T-helper 2 cell treated with Interferon-gamma antibody and Interleukin-4, amounts not matched to agents 5 μg/mL and 100 μg/mL, for 36 hours (primary cell): ENCODE results near the gene RAB31.

ENCODE experiments used
- DNase-seq: peaks from one replicate; pipeline ENCODE4 v3.0.0; 2021; ENCODE audit warnings: low spot score
- H3K27ac Mint-ChIP-seq: one replicate; pipeline ENCODE4 v1.8.0; 2021; ENCODE audit warnings: mild to moderate bottlenecking, mixed read lengths
- H3K27me3 Mint-ChIP-seq: one replicate; pipeline ENCODE4 v1.8.0; 2021; ENCODE audit warnings: low read depth, mixed read lengths
- H3K36me3 Mint-ChIP-seq: one replicate; pipeline ENCODE4 v1.8.0; 2021; ENCODE audit warnings: low read depth, mixed read lengths
- H3K4me1 Mint-ChIP-seq: one replicate; pipeline ENCODE4 v1.8.0; 2021; ENCODE audit warnings: low read depth, mixed read lengths
- H3K4me3 Mint-ChIP-seq: one replicate; pipeline ENCODE4 v1.8.0; 2022; ENCODE audit warnings: mild to moderate bottlenecking, moderate library complexity, mixed read lengths
- H3K9me3 Mint-ChIP-seq: one replicate; pipeline ENCODE4 v1.8.0; 2021; ENCODE audit warnings: mixed read lengths

The RAB31 gene

DNA sequence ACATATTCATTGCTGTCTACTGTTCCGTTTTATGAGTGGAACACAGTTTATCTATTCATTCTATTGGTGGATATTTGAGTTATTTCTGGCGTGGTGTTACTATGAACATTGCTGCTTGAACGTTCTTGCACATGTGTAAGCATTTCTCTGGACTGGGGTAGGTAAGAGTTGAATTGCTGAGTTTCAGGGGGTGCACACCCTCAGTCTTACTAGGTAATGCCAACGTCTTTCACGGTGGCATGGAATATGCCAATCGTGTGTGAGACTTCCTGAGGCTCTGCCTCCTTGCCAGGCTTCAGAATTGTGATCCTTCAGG is 121.3 kb downstream of the RAB31 start:
- no peak overlapping the region for H3K27ac Mint-ChIP-seq
- H3K9me3 Mint-ChIP-seq, result no peaks in the 10 kb centered on the region
- peaks cover 2% of the 10 kb centered on the region for H3K27me3 Mint-ChIP-seq
- H3K4me1 Mint-ChIP-seq, result no peaks in the 10 kb centered on the region
- H3K4me3 Mint-ChIP-seq, result no peak overlapping the region
- no peak for DNase-seq
- no peaks in the 10 kb centered on the region for H3K36me3 Mint-ChIP-seq

- no peak overlapping the region for H3K4me3 Mint-ChIP-seq
- H3K36me3 Mint-ChIP-seq, result no peaks in the 10 kb centered on the region
- no peak for DNase-seq
- H3K4me1 Mint-ChIP-seq, result no peaks in the 10 kb centered on the region
- no peak overlapping the region for H3K27ac Mint-ChIP-seq
- H3K27me3 Mint-ChIP-seq, result peaks cover 5% of the 10 kb centered on the region
- no peaks in the 10 kb centered on the region for H3K9me3 Mint-ChIP-seq
Measured at GRCh38 chr18:9831036-9831722, 123.1 kb downstream of the RAB31 start.

GRCh38 chr18:9831723-9832199 is 123.7 kb downstream of the RAB31 start:
- no peak for DNase-seq
- no peaks in the 10 kb centered on the region for H3K36me3 Mint-ChIP-seq
- H3K27me3 Mint-ChIP-seq, result peaks cover 10% of the 10 kb centered on the region
- H3K4me3 Mint-ChIP-seq, result no peak overlapping the region
- no peaks in the 10 kb centered on the region for H3K4me1 Mint-ChIP-seq
- no peak overlapping the region for H3K27ac Mint-ChIP-seq
- no peaks in the 10 kb centered on the region for H3K9me3 Mint-ChIP-seq

- Mint-ChIP-seq H3K27ac (no peak overlapping the region), H3K4me1 (no peaks in the 10 kb centered on the region), H3K27me3 (peaks cover 18% of the 10 kb centered on the region), H3K36me3 (no peaks in the 10 kb centered on the region), H3K9me3 (no peaks in the 10 kb centered on the region), H3K4me3 (no peak overlapping the region)
- DNase-seq, result no peak
Measured at GRCh38 chr18:9832871-9833270, 124.8 kb downstream of the RAB31 start.

DNA sequence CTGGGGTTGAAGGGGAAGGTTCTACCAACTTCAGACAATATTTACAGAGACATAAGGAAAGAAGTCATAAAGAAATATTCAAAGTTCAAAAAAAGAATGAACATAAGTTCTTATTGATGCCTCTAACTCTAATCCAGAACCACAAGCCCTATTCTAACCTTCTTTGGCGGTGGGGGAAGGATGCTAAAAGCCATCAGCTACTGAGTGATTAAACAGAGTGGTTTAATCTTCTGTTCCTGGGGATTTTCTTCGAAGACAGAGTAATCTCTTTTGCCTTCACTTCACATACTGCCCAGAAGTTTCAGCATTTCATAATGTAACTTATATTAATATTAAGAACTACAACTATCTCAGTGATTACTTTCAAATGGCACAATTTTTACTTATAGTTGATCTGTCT is 126.5 kb downstream of the RAB31 start:
- H3K27ac Mint-ChIP-seq, result no peak overlapping the region
- no peaks in the 10 kb centered on the region for H3K36me3 Mint-ChIP-seq
- no peak overlapping the region for H3K4me3 Mint-ChIP-seq
- no peaks in the 10 kb centered on the region for H3K4me1 Mint-ChIP-seq
- no peak for DNase-seq
- H3K27me3 Mint-ChIP-seq, result peaks cover 18% of the 10 kb centered on the region
- H3K9me3 Mint-ChIP-seq, result no peaks in the 10 kb centered on the region

GRCh38 chr18:9835113-9835755 is 127.1 kb downstream of the RAB31 start:
- no peaks in the 10 kb centered on the region for H3K4me1 Mint-ChIP-seq

GRCh38 chr18:9835825-9836224 is 127.7 kb downstream of the RAB31 start:
- H3K27ac Mint-ChIP-seq, result no peak overlapping the region
- H3K9me3 Mint-ChIP-seq, result no peaks in the 10 kb centered on the region
- no peaks in the 10 kb centered on the region for H3K4me1 Mint-ChIP-seq
- DNase-seq, result no peak
- H3K36me3 Mint-ChIP-seq, result no peaks in the 10 kb centered on the region
- no peak overlapping the region for H3K4me3 Mint-ChIP-seq
- H3K27me3 Mint-ChIP-seq, result peaks cover 18% of the 10 kb centered on the region

More at GRCh38 chr18:9835113-9835755, 127.1 kb downstream of the RAB31 start:
- H3K9me3 Mint-ChIP-seq, result no peaks in the 10 kb centered on the region
- peaks cover 18% of the 10 kb centered on the region for H3K27me3 Mint-ChIP-seq
- H3K36me3 Mint-ChIP-seq, result no peaks in the 10 kb centered on the region
- H3K4me3 Mint-ChIP-seq, result no peak overlapping the region
- DNase-seq, result no peak
- no peak overlapping the region for H3K27ac Mint-ChIP-seq

GRCh38 chr18:9838144-9838877 is 130.2 kb downstream of the RAB31 start:
- Mint-ChIP-seq H3K27ac (no peak overlapping the region), H3K36me3 (no peaks in the 10 kb centered on the region), H3K4me1 (no peaks in the 10 kb centered on the region)

DNA sequence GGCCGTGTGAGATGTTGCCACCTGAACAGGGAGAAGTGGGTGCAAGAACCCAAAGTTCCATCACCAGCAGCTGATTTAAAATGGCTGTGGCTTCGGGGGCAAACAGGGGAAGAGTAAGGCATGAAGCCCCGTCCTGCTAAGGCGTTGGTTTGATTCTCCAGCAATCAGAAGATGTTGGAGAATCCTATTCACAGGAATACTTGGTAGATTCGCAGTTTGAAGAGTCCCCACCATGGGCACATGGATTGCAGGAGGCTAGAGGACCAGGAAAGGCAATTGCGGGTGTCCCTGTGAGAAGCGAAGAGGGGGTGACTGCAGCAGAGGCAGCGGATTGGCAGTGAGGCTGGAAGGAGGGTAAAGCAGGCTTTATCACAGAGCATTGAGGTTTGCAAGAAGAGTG is 131.1 kb downstream of the RAB31 start:
- Mint-ChIP-seq H3K9me3 (no peaks in the 10 kb centered on the region), H3K36me3 (no peaks in the 10 kb centered on the region), H3K4me3 (no peak overlapping the region), H3K27ac (no peak overlapping the region), H3K4me1 (no peaks in the 10 kb centered on the region), H3K27me3 (peaks cover 19% of the 10 kb centered on the region)
- no peak for DNase-seq

More at GRCh38 chr18:9838144-9838877, 130.2 kb downstream of the RAB31 start:
- Mint-ChIP-seq H3K27me3 (peaks cover 18% of the 10 kb centered on the region), H3K4me3 (no peak overlapping the region), H3K9me3 (no peaks in the 10 kb centered on the region)
- no peak for DNase-seq

GRCh38 chr18:9839853-9840252 is 131.8 kb downstream of the RAB31 start:
- Mint-ChIP-seq H3K4me3 (no peak overlapping the region), H3K36me3 (no peaks in the 10 kb centered on the region), H3K27ac (no peak overlapping the region)

DNA sequence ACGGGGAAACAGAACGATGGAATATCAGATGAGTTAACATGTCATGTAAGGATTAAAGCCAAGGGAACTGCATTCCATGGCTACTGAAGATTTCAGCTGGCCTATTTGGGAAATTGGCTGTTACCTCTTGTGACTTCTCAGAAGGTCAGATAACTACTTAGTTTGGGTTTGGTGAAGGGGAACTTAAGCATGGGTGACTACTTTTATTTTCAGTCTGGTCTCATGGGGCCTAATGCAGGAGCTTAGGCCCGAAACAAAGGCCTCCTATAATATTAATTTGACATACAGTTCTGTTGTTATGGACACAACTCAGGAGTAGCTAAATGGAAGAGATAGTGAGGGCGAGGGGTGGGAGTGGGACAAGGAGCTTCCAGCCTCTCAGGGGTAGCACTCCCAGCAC is 133.7 kb downstream of the RAB31 start:
- Mint-ChIP-seq H3K9me3 (no peaks in the 10 kb centered on the region), H3K4me3 (no peak overlapping the region), H3K36me3 (no peaks in the 10 kb centered on the region), H3K27me3 (peaks cover 18% of the 10 kb centered on the region), H3K27ac (no peak overlapping the region), H3K4me1 (no peaks in the 10 kb centered on the region)
- DNase-seq, result no peak

More at GRCh38 chr18:9839853-9840252, 131.8 kb downstream of the RAB31 start:
- Mint-ChIP-seq H3K27me3 (peaks cover 22% of the 10 kb centered on the region), H3K9me3 (no peaks in the 10 kb centered on the region), H3K4me1 (no peaks in the 10 kb centered on the region)
- DNase-seq, result no peak

- no peak overlapping the region for H3K27ac Mint-ChIP-seq
- no peak overlapping the region for H3K4me3 Mint-ChIP-seq
- DNase-seq, result no peak
- H3K9me3 Mint-ChIP-seq, result no peaks in the 10 kb centered on the region
- H3K4me1 Mint-ChIP-seq, result no peaks in the 10 kb centered on the region
- H3K27me3 Mint-ChIP-seq, result peaks cover 18% of the 10 kb centered on the region
- H3K36me3 Mint-ChIP-seq, result no peaks in the 10 kb centered on the region
Measured at GRCh38 chr18:9842448-9842847, 134.3 kb downstream of the RAB31 start.

DNA sequence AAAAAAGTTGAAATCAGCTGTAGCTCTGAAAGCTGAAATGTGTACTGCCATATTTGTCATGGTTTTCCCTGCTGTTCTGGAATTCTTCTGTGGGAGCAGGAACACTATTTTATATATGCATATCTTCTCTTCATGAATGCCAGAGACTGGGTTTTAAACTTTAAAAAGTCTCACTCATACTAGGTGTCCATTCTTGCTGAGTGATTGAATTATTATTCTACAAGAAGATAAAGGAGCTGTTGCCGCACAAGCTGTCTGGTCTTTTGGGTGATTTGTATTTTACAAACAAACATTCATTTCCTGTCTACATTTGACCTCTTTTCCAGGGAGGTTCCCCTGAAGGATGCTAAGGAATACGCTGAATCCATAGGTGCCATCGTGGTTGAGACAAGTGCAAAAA is 137.2 kb downstream of the RAB31 start:
- H3K4me1 Mint-ChIP-seq, result peaks cover 6% of the 10 kb centered on the region
- H3K4me3 Mint-ChIP-seq, result no peak overlapping the region
- H3K27ac Mint-ChIP-seq, result no peak overlapping the region
- no peaks in the 10 kb centered on the region for H3K36me3 Mint-ChIP-seq
- DNase-seq, result no peak
- H3K9me3 Mint-ChIP-seq, result no peaks in the 10 kb centered on the region
- peaks cover 42% of the 10 kb centered on the region for H3K27me3 Mint-ChIP-seq

- no peak for DNase-seq
- H3K4me3 Mint-ChIP-seq, result no peak overlapping the region
- H3K27me3 Mint-ChIP-seq, result peaks cover 45% of the 10 kb centered on the region
- peaks cover 6% of the 10 kb centered on the region for H3K4me1 Mint-ChIP-seq
- no peaks in the 10 kb centered on the region for H3K9me3 Mint-ChIP-seq
- no peak overlapping the region for H3K27ac Mint-ChIP-seq
- H3K36me3 Mint-ChIP-seq, result no peaks in the 10 kb centered on the region
Measured at GRCh38 chr18:9846162-9846925, 138.2 kb downstream of the RAB31 start.
